GM12878 (cell line): ENCODE data around the gene SLC25A20. TPM values are rescaled to one million over a fixed set of nuclear protein-coding genes. Genes with fewer than 3 reads are reported as not detected.

Experiments used
- ATAC-seq: fragments of 200-7000 bp; cut with Tn5 transposase; 3 replicates; pipeline ENCODE4 v1.9.1; 2020; ENCODE audit warnings: mild to moderate bottlenecking, moderate library complexity
- BruUV-seq: library from RNA; stranded (reverse); fragments of 400-500 nt; replicated peaks from 2 replicates; lab custom pipeline; 2021; lab: Mats Ljungman, UMichigan
- CTCF ChIA-PET: fragments of 300-600 bp; sonication (Branson Sonifier 250); formaldehyde crosslinking; extraction: SDS; loops from one replicate; lab custom pipeline; 2021; ENCODE audit warnings: inconsistent platforms; lab: Yijun Ruan, JAX
- POLR2A ChIA-PET: fragments of 350-600 bp; formaldehyde crosslinking; extraction: SDS; loops from one replicate; lab custom pipeline; 2021; ENCODE audit warnings: inconsistent platforms; lab: Charles Lee
- RAD21 ChIA-PET: fragments of 300-600 bp; sonication (Branson Sonifier 250); formaldehyde crosslinking; loops from one replicate; lab custom pipeline; 2023; ENCODE audit warnings: antibody characterized with exemption; ENCODE audit not compliant: unreplicated experiment; lab: Charles Lee
- SMC1A ChIA-PET: fragments of 300-600 bp; sonication (Branson Sonifier 250); formaldehyde crosslinking; loops from one replicate; lab custom pipeline; 2023; ENCODE audit not compliant: unreplicated experiment, uncharacterized antibody; lab: Charles Lee
- DNase-seq: peaks from one replicate; pipeline ENCODE4 v3.0.0-alpha.2; 2011; ENCODE audit warnings: low read depth, low spot score
- FAIRE-seq: peaks from 3 replicates; lab custom pipeline; 2011; peaks lifted over from hg19 to GRCh38; lab: Jason Lieb, UNC
- H2AFZ ChIP-seq: 2 replicates; pipeline ENCODE4 v1.6.0; 2011; ENCODE audit warnings: low read depth, low read length, control low read depth; ENCODE audit not compliant: control insufficient read depth
- H3K27ac ChIP-seq: 2 replicates; pipeline ENCODE4 v1.5.1; 2011; ENCODE audit warnings: control low read depth; ENCODE audit not compliant: control insufficient read depth, insufficient read depth
- H3K27me3 ChIP-seq, 2 experiments: replicated peaks in 1 of 2; 2 replicates each; pipeline versions ENCODE4 v1.6.0 to v1.6.1; 2011; ENCODE audit warnings: low read length in 1 of 2; ENCODE audit not compliant: control insufficient read depth in 2 of 2, insufficient read depth in 2 of 2
- H3K36me3 ChIP-seq, 2 experiments: 2 replicates each; pipeline ENCODE4 v1.5.1; 2011; ENCODE audit warnings: low read length in 1 of 2; ENCODE audit not compliant: control insufficient read depth in 2 of 2, insufficient read depth in 2 of 2
- H3K4me1 ChIP-seq: 2 replicates; pipeline ENCODE4 v1.6.1; 2011; ENCODE audit warnings: mild to moderate bottlenecking, low read length, moderate library complexity, mixed read lengths; ENCODE audit not compliant: control insufficient read depth, insufficient read depth
- H3K4me2 ChIP-seq: 2 replicates; pipeline ENCODE4 v1.6.0; 2011; ENCODE audit warnings: control low read depth; ENCODE audit not compliant: control insufficient read depth, insufficient read depth
- H3K4me3 ChIP-seq: fragments of 200-600 bp; sonication (generic); 2 replicates; pipeline ENCODE4 v1.5.1; 2016
- H3K79me2 ChIP-seq: 2 replicates; pipeline ENCODE4 v1.6.0; 2011; ENCODE audit warnings: low read length; ENCODE audit not compliant: control insufficient read depth, insufficient read depth
- H3K9ac ChIP-seq: 2 replicates; pipeline ENCODE4 v1.8.0; 2011; ENCODE audit warnings: low read length, control low read depth, mixed read lengths; ENCODE audit not compliant: control insufficient read depth, insufficient read depth
- H3K9me3 ChIP-seq: replicated peaks from 3 replicates; pipeline ENCODE4 v1.5.1; 2011; ENCODE audit warnings: mild to moderate bottlenecking, low read length; ENCODE audit not compliant: control insufficient read depth, insufficient read depth
- H4K20me1 ChIP-seq: 2 replicates; pipeline ENCODE4 v1.6.0; 2011; ENCODE audit not compliant: control insufficient read depth, insufficient read depth
- E4F1 ChIP-seq: fragments of 450-650 bp; IDR thresholded peaks from 2 replicates; pipeline ENCODE4 v1.6.1; 2018; ENCODE audit warnings: borderline replicate concordance, mild to moderate bottlenecking; ENCODE audit not compliant: partially characterized antibody
- ELK1 ChIP-seq: IDR thresholded peaks from 2 replicates; pipeline ENCODE4 v1.6.1; 2012; ENCODE audit warnings: low read depth, low read length, improper control_type of control experiment
- HCFC1 ChIP-seq: fragments of 150-350 bp; IDR thresholded peaks from 2 replicates; pipeline ENCODE4 v1.6.1; 2014; ENCODE audit warnings: low read length
- NBN ChIP-seq: fragments of 450-650 bp; IDR thresholded peaks from 2 replicates; pipeline ENCODE4 v1.6.1; 2016
- NRF1 ChIP-seq: conservative IDR thresholded peaks from 2 replicates; pipeline ENCODE4 v1.6.1; 2011; ENCODE audit warnings: mild to moderate bottlenecking, low read depth, low read length, improper control_type of control experiment
- RAD51 ChIP-seq: fragments of 450-650 bp; IDR thresholded peaks from 2 replicates; pipeline ENCODE4 v1.6.1; 2016; ENCODE audit warnings: moderate library complexity, mild to moderate bottlenecking, inconsistent platforms
- RCOR1 ChIP-seq: conservative IDR thresholded peaks from 2 replicates; pipeline ENCODE4 v1.6.1; 2012; ENCODE audit warnings: low read depth, low read length, improper control_type of control experiment
- SMARCA5 ChIP-seq: fragments of 450-650 bp; IDR thresholded peaks from 2 replicates; pipeline ENCODE4 v1.6.1; 2017; ENCODE audit warnings: mild to moderate bottlenecking
- WGBS: methylation state at CpG from one replicate; pipeline ENCODE4 v1.1.6; 2016; ENCODE audit warnings: low lambda C conversion rate; ENCODE audit not compliant: insufficient replicate concordance, insufficient coverage; ENCODE audit errors: missing lambda C conversion rate; 5-methylcytosine and 5-hydroxymethylcytosine counted together
- in situ Hi-C: fragments of 300-500 bp; cut with MboI; formaldehyde crosslinking; loops from 9 replicates; pipeline ENCODE4 v1.14.3; 2018; ENCODE audit warnings: mixed read lengths
- intact Hi-C: fragments of 100-400 bp; cut with micrococcal nuclease; formaldehyde crosslinking; loops from one replicate; pipeline ENCODE4 v1.14.2; 2022; ENCODE audit not compliant: unreplicated experiment
- polyA plus RNA-seq, 11 experiments: library from polyadenylated mRNA; depleted of rRNA in 4 of 11; unstranded in 6 of 11; stranded (reverse) in 5 of 11; fragments of >200 nt; fragmentation: Nextera tagmentation in 4 of 11; fragmentation: Illumina TruSeq in 1 of 11; extraction: Ambion mirVana in 4 of 11; extraction: Trizol in 1 of 11; gene quantifications; 1 replicate in 1 of 11; 2 replicates in 10 of 11; pipeline versions ENCODE4 v1.2.1 to v1.2.3, GENCODE V29; 2011 to 2016; ENCODE audit warnings: inconsistent platforms in 2 of 11, missing spikeins in 2 of 11, low read depth in 1 of 11
- total RNA-seq, 4 experiments: library from RNA; depleted of rRNA in 3 of 4; stranded (reverse); fragments of >200 nt in 3 of 4; fragmentation: Illumina TruSeq in 1 of 4; extraction: Trizol in 1 of 4; gene quantifications; 2 replicates each; pipeline versions ENCODE4 v1.2.1 to v1.2.3, GENCODE V29; 2013 to 2021

SLC25A20 gene
- total and polyA plus RNA-seq, 10 of the 15 experiments (the other 5 are each of a cell fraction or from before 2014, with no cell fraction given): 12.9 to 38.6 (median 22.1) TPM

DNA sequence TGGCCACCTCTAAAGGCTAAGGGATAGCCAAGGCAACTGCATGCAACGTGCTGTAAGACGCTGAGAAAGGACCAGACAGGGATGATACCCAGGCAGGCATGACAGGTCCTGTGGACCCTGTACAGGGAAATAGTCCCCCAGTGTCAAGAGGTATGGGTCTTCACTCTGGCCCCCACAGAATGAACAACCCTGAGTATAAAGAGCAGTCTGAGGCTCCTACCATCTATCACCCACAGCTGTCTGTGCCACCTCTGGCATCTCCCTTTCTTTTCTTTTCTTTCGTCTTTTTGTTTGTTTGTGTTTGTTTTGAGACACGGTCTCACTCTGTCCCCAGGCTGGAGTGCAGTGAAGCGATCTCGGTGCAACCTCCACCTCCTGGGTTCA, 18.7 kb downstream of the SLC25A20 start:
- CTCF ChIA-PET: interaction anchor here (0.5 to 2.3 kb wide), 2 partner anchors 18 to 80 kb away, joined by 3 to 8 read pairs; partner anchors contain the start of gene SLC25A20
- Histone ChIP-seq H3K4me3 (no peak overlapping the region), H3K9ac (no peak overlapping the region), H3K36me3 (peaks cover 0 to 3% of the 10 kb centered on the region in 2 experiments; a peak in 1 of 4 replicates), H3K79me2 (no peaks in the 10 kb centered on the region), H3K4me2 (peak overlapping the region; percentile 3; the same call in 1 of the 2 replicates), H3K4me1 (peaks cover 14% of the 10 kb centered on the region), H4K20me1 (no peaks in the 10 kb centered on the region), H3K9me3 (no peaks in the 10 kb centered on the region), H3K27me3 (no peaks in the 10 kb centered on the region), H2AFZ (no peak overlapping the region), H3K27ac (0 out of 2 replicates have a peak overlapping the region, but pooled peaks have one; percentile 23)
- intact Hi-C loops: no loop called here
- BruUV-seq: no TSS peak
- no peak for TF ChIP-seq ELK1
- no peak for TF ChIP-seq RAD51
- no peak for TF ChIP-seq NRF1
- no peak for TF ChIP-seq NBN
- TF ChIP-seq E4F1: no peak
- TF ChIP-seq HCFC1: no peak
- TF ChIP-seq RCOR1: no peak
- no peak for TF ChIP-seq SMARCA5
- in situ Hi-C loops: no loop called here
- POLR2A ChIA-PET: interaction anchor here (0.6 to 1.1 kb wide), 2 partner anchors 23 to 152 kb away, joined by 3 to 4 read pairs; no protein-coding TSS in a partner anchor
- DNase-seq (no peak), ATAC-seq (peak; percentile 60), FAIRE-seq (no peak)
- WGBS: 94% methylated on average over 6 of the region's 6 CpGs
- SMC1A ChIA-PET: interaction anchor here (1.2 kb wide), 1 partner anchor 17 kb away, joined by 10 read pairs; no protein-coding TSS in a partner anchor
- RAD21 ChIA-PET: interaction anchor here (1.1 to 2.3 kb wide), 2 partner anchors 17 to 19 kb away, joined by 3 to 5 read pairs; partner anchors contain the start of gene SLC25A20
